Right renal cortex interstitium (tissue), 3 donors: ENCODE data around the gene PTPRD. TPM values are rescaled to one million over a fixed set of nuclear protein-coding genes. Genes with fewer than 3 reads are reported as not detected.
"Not testable (repeated sequence)": the region's sequence is repeated elsewhere in the genome, so short reads cannot be mapped to it uniquely, and the experiment has no call there.

Experiments
- DNase-seq, 3 donors: peaks; one replicate each; pipeline ENCODE4 v3.0.0-alpha.2; 2013; ENCODE audit warnings: low read depth in 3 of 3, low spot score in 2 of 3
- polyA plus RNA-seq, 3 donors: library from polyadenylated mRNA; unstranded; fragments of 120-200 nt; gene quantifications; one replicate each; pipeline ENCODE4 v1.2.1, GENCODE V29; 2013; ENCODE audit not compliant: insufficient read length in 3 of 3

PTPRD gene
- polyA plus RNA-seq, 3 donors: 92.4 to 109 (median 101) TPM

GRCh38 chr9:9556865-9557803 is 1055.7 kb downstream of the PTPRD start:
- no peak for DNase-seq

- DNase-seq: no peak
These were observed 1060.1 kb downstream of the PTPRD start for GRCh38 chr9:9552665-9553064.

GRCh38 chr9:9538766-9539165 is 1074.0 kb downstream of the PTPRD start:
- no peak for DNase-seq

GRCh38 chr9:9538356-9538755 is 1074.4 kb downstream of the PTPRD start:
- no peak for DNase-seq

GRCh38 chr9:9536523-9536922 is 1076.3 kb downstream of the PTPRD start:
- no peak for DNase-seq

GRCh38 chr9:9523476-9524139 is 1089.2 kb downstream of the PTPRD start:
- DNase-seq: peak in 1 of 3 donors; percentile 43

- no peak for DNase-seq
These were observed 1090.4 kb downstream of the PTPRD start for GRCh38 chr9:9522406-9522805.

- no peak for DNase-seq
These were observed 1091.6 kb downstream of the PTPRD start for GRCh38 chr9:9521033-9521779.

- no peak for DNase-seq
These were observed 1107.9 kb downstream of the PTPRD start for GRCh38 chr9:9504869-9505268.

GRCh38 chr9:9499546-9499945 is 1113.3 kb downstream of the PTPRD start:
- DNase-seq: no peak

- DNase-seq: no peak
These were observed 1114.0 kb downstream of the PTPRD start for GRCh38 chr9:9498846-9499245.

- no peak for DNase-seq
These were observed 1114.7 kb downstream of the PTPRD start for GRCh38 chr9:9498128-9498527.

- no peak for DNase-seq
These were observed 1118.5 kb downstream of the PTPRD start for GRCh38 chr9:9494336-9494735.

- DNase-seq: no peak
These were observed 1120.3 kb downstream of the PTPRD start for GRCh38 chr9:9492506-9492905.

- DNase-seq: no peak
These were observed 1123.6 kb downstream of the PTPRD start for GRCh38 chr9:9489183-9489582.

- no peak for DNase-seq
These were observed 1129.6 kb downstream of the PTPRD start for GRCh38 chr9:9483175-9483574.

- DNase-seq: no peak
These were observed 1134.1 kb downstream of the PTPRD start for GRCh38 chr9:9478741-9479140.

- DNase-seq: no peak
These were observed 1143.5 kb downstream of the PTPRD start for GRCh38 chr9:9469271-9469670.

GRCh38 chr9:9441874-9442273 is 1170.9 kb downstream of the PTPRD start:
- not testable (repeated sequence) for DNase-seq

GRCh38 chr9:9437641-9438040 is 1175.2 kb downstream of the PTPRD start:
- no peak for DNase-seq

- DNase-seq: not testable (repeated sequence)
These were observed 1186.3 kb downstream of the PTPRD start for GRCh38 chr9:9426454-9426853.
